SHP77 treated with DMSO at 0.1 percent for 48 hours (cell line): ENCODE data around the gene DGKB.

ENCODE experiments used
- DNase-seq: peaks from one replicate; lab custom pipeline; 2025; lab: John Stamatoyannopoulos, UW

Gene DGKB

GRCh38 chr7:14821757-14822480, 80.6 kb downstream of the DGKB start:
- DNase-seq, result no peak

GRCh38 chr7:14818871-14819270, 83.7 kb downstream of the DGKB start:
- no peak for DNase-seq

GRCh38 chr7:14817829-14818614, 84.5 kb downstream of the DGKB start:
- DNase-seq, result no peak

GRCh38 chr7:14807507-14807906, 95.0 kb downstream of the DGKB start:
- DNase-seq, result no peak

- no peak for DNase-seq
Observed at GRCh38 chr7:14806891-14807290, 95.7 kb downstream of the DGKB start.

GRCh38 chr7:14805105-14805719, 97.3 kb downstream of the DGKB start:
- no peak for DNase-seq

- DNase-seq, result no peak
Observed at GRCh38 chr7:14800664-14801063, 101.9 kb downstream of the DGKB start.

GRCh38 chr7:14793151-14793550, 109.4 kb downstream of the DGKB start:
- no peak for DNase-seq

GRCh38 chr7:14787551-14787950, 115.0 kb downstream of the DGKB start:
- no peak for DNase-seq

GRCh38 chr7:14786314-14786895, 116.1 kb downstream of the DGKB start:
- no peak for DNase-seq

- no peak for DNase-seq
Observed at GRCh38 chr7:14777806-14778205, 124.7 kb downstream of the DGKB start.

- DNase-seq, result no peak
Observed at GRCh38 chr7:14776266-14776665, 126.3 kb downstream of the DGKB start.

- DNase-seq, result no peak
Observed at GRCh38 chr7:14773729-14774271, 128.8 kb downstream of the DGKB start.

GRCh38 chr7:14770614-14771013, 131.9 kb downstream of the DGKB start:
- no peak for DNase-seq

GRCh38 chr7:14769261-14769660, 133.3 kb downstream of the DGKB start:
- DNase-seq, result no peak

- no peak for DNase-seq
Observed at GRCh38 chr7:14767716-14768425, 134.7 kb downstream of the DGKB start.

- DNase-seq, result no peak
Observed at GRCh38 chr7:14766747-14767146, 135.8 kb downstream of the DGKB start.

GRCh38 chr7:14765731-14766130, 136.8 kb downstream of the DGKB start:
- DNase-seq, result no peak

GRCh38 chr7:14762561-14762960, 140.0 kb downstream of the DGKB start:
- DNase-seq, result no peak

GRCh38 chr7:14761510-14762296, 140.8 kb downstream of the DGKB start:
- DNase-seq, result peak; percentile 99
